GM19397 (cell line): ENCODE data around the gene FHDC1.

ENCODE experiments used
- ATAC-seq: cut with Tn5 transposase; IDR thresholded peaks from one replicate; pipeline ENCODE4 v1.9.1; 2021; ENCODE audit warnings: mild to moderate bottlenecking, moderate library complexity; ENCODE audit not compliant: unreplicated experiment

Gene FHDC1

GRCh38 chr4:152976212-152976761 is 40.2 kb downstream of the FHDC1 start:
- ATAC-seq = no peak

GRCh38 chr4:152979731-152980330 is 43.7 kb downstream of the FHDC1 start:
- ATAC-seq = no peak

GRCh38 chr4:152981278-152981677 is 45.2 kb downstream of the FHDC1 start:
- ATAC-seq = no peak

- ATAC-seq = no peak
Observed at GRCh38 chr4:152981842-152982241, 45.7 kb downstream of the FHDC1 start.

- ATAC-seq = no peak
Observed at GRCh38 chr4:152983221-152983620, 47.1 kb downstream of the FHDC1 start.

GRCh38 chr4:152983774-152984411 is 47.8 kb downstream of the FHDC1 start:
- ATAC-seq = no peak

GRCh38 chr4:152988721-152989553 is 52.8 kb downstream of the FHDC1 start:
- no peak for ATAC-seq

GRCh38 chr4:152989554-152989970 is 53.4 kb downstream of the FHDC1 start:
- ATAC-seq = no peak

- ATAC-seq = no peak
Observed at GRCh38 chr4:152990471-152991131, 54.5 kb downstream of the FHDC1 start.

- no peak for ATAC-seq
Observed at GRCh38 chr4:152991398-152991797, 55.3 kb downstream of the FHDC1 start.

- no peak for ATAC-seq
Observed at GRCh38 chr4:152992027-152992426, 55.9 kb downstream of the FHDC1 start.

GRCh38 chr4:152992466-152992865 is 56.3 kb downstream of the FHDC1 start:
- ATAC-seq = no peak

- ATAC-seq = no peak
Observed at GRCh38 chr4:152994038-152994437, 57.9 kb downstream of the FHDC1 start.

GRCh38 chr4:152996111-152996571 is 60.0 kb downstream of the FHDC1 start:
- no peak for ATAC-seq

GRCh38 chr4:152996672-152997071 is 60.5 kb downstream of the FHDC1 start:
- no peak for ATAC-seq

- no peak for ATAC-seq
Observed at GRCh38 chr4:152997288-152997687, 61.2 kb downstream of the FHDC1 start.

- ATAC-seq = no peak
Observed at GRCh38 chr4:152997771-152998487, 61.8 kb downstream of the FHDC1 start.

GRCh38 chr4:152998861-152999260 is 62.7 kb downstream of the FHDC1 start:
- no peak for ATAC-seq

- no peak for ATAC-seq
Observed at GRCh38 chr4:152999346-153000075, 63.4 kb downstream of the FHDC1 start.

- ATAC-seq = no peak
Observed at GRCh38 chr4:153000076-153000420, 63.9 kb downstream of the FHDC1 start.
